Upper lobe of right lung (tissue), 1 donor: ENCODE measurements around the gene ACTN3. TPM values are rescaled to one million over a fixed set of nuclear protein-coding genes. Genes with fewer than 3 reads are reported as not detected.

ENCODE experiments used
- ATAC-seq: fragments of 200-7000 bp; cut with Tn5 transposase; one replicate; pipeline ENCODE4 v1.9.1; 2020; ENCODE audit warnings: mild to moderate bottlenecking, moderate library complexity
- DNase-seq: peaks from one replicate; pipeline ENCODE4 v3.0.0-alpha.2; 2020
- H3K27ac ChIP-seq: fragments of 200-600 bp; one replicate; pipeline ENCODE4 v1.8.0; 2022
- H3K27me3 ChIP-seq: fragments of 200-600 bp; one replicate; pipeline ENCODE4 v1.8.0; 2022; ENCODE audit warnings: mild to moderate bottlenecking
- H3K36me3 ChIP-seq: fragments of 200-600 bp; one replicate; pipeline ENCODE4 v1.8.0; 2022
- H3K4me1 ChIP-seq: fragments of 200-600 bp; one replicate; pipeline ENCODE4 v1.8.0; 2022
- H3K4me3 ChIP-seq: fragments of 200-600 bp; one replicate; pipeline ENCODE4 v1.8.0; 2022; ENCODE audit warnings: mild to moderate bottlenecking
- H3K9me3 ChIP-seq: fragments of 200-600 bp; one replicate; pipeline ENCODE4 v1.8.0; 2022
- intact Hi-C: fragments of 100-400 bp; cut with DNase I; formaldehyde crosslinking; loops from one replicate; pipeline ENCODE4 v1.11.0; 2022
- total RNA-seq: library from RNA; stranded (reverse); fragmentation: NEBNext Ultra II Directional; extraction: Animal tissue kit (Norgen Biotek cat#: 25700); gene quantifications from one replicate; pipeline ENCODE4 v1.2.1, GENCODE V29; 2021
- TF ChIP-seq, protein P1 (sequence below): fragments of 200-600 bp; IDR thresholded peaks from one replicate; pipeline ENCODE4 v1.8.0; 2022; ENCODE audit warnings: antibody characterized with exemption
- donor health status: DM: no; HTN: yes; CAD: no; lungs with severe emphysema.

Gene ACTN3
- total RNA-seq, 1 donor from 2014 or later: not detected

DNA sequence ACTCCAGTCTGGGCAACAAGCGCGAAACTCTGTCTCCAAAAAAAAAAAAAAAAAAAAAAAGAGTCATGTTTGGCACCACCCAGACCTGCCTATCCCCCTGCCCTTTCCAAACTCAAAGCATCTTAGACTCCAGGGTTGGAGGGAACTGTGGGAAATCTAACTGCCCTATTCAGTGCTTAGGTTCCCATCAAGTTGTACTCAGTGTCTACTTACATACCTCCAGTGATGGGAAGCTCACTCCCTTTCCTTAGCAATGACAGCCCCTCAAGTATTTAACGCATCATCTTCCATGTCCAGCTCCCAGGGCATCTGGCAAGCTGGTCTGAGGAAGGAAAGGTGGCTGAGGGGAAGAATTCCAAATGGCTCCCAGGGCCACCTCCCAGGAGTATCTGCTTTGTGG, 3.0 kb downstream of the ACTN3 start:
- ATAC-seq (no peak), DNase-seq (no peak)
- TF ChIP-seq, protein P1, sequence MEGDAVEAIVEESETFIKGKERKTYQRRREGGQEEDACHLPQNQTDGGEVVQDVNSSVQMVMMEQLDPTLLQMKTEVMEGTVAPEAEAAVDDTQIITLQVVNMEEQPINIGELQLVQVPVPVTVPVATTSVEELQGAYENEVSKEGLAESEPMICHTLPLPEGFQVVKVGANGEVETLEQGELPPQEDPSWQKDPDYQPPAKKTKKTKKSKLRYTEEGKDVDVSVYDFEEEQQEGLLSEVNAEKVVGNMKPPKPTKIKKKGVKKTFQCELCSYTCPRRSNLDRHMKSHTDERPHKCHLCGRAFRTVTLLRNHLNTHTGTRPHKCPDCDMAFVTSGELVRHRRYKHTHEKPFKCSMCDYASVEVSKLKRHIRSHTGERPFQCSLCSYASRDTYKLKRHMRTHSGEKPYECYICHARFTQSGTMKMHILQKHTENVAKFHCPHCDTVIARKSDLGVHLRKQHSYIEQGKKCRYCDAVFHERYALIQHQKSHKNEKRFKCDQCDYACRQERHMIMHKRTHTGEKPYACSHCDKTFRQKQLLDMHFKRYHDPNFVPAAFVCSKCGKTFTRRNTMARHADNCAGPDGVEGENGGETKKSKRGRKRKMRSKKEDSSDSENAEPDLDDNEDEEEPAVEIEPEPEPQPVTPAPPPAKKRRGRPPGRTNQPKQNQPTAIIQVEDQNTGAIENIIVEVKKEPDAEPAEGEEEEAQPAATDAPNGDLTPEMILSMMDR: no peak
- Histone ChIP-seq H3K4me3 (no peak overlapping the region), H3K36me3 (no peaks in the 10 kb centered on the region), H3K27me3 (no peaks in the 10 kb centered on the region), H3K27ac (no peak overlapping the region), H3K9me3 (no peaks in the 10 kb centered on the region), H3K4me1 (peaks cover 13% of the 10 kb centered on the region)
- intact Hi-C loops: no loop called here

DNA sequence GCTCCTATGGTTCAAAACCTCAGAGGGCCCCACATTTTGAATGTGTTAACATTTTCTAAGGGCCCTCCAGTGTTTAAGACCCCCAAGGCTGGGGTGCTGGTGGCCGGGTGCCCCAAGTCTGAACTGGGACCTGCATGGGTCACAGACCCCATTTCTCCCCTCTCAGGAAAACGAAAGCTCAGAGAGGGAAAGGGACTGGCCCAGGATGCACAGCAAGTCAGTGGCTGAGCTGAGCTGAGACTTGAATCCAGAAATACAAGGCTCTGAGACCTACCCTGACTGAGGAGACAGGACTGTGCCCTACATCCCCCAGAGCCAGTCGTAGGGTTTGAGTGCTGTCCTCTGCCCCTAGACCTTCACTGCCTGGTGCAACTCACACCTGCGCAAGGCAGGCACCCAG, 4.2 kb downstream of the ACTN3 start:
- no peak for DNase-seq
- TF ChIP-seq, protein P1: no peak
- no peaks in the 10 kb centered on the region for H3K27me3 ChIP-seq
- no peak overlapping the region for H3K27ac ChIP-seq
- no peak overlapping the region for H3K4me3 ChIP-seq
- intact Hi-C loops: no loop called here
- H3K9me3 ChIP-seq: no peaks in the 10 kb centered on the region
- ATAC-seq: no peak
- peaks cover 6% of the 10 kb centered on the region for H3K4me1 ChIP-seq
- no peaks in the 10 kb centered on the region for H3K36me3 ChIP-seq

DNA sequence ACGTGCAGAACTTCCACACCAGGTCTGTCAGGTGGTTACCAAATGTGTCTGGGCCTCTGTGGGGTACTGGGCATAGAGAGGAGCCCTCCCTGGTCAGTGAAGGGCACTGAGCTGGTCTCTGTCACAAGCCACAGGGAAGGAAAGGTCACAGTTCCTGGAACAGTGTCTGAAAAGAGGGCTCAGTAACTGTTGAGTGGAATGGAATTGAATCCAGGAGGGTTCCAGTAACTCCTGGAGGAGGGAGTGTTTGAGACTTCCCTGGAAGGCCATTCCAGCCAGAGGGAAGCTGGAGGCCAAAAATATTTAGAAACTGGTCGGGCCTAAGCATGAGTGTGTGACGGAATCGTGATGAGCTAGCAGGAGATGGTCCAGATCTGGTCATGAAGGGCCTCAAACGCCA, 7.9 kb downstream of the ACTN3 start:
- H3K4me1 ChIP-seq: peaks cover 7% of the 10 kb centered on the region
- H3K27me3 ChIP-seq: peaks cover 5% of the 10 kb centered on the region
- no peak overlapping the region for H3K27ac ChIP-seq
- DNase-seq: no peak
- no peaks in the 10 kb centered on the region for H3K36me3 ChIP-seq
- no peak overlapping the region for H3K4me3 ChIP-seq
- intact Hi-C loops: no loop called here
- no peak for ATAC-seq
- TF ChIP-seq, protein P1: no peak
- no peaks in the 10 kb centered on the region for H3K9me3 ChIP-seq

DNA sequence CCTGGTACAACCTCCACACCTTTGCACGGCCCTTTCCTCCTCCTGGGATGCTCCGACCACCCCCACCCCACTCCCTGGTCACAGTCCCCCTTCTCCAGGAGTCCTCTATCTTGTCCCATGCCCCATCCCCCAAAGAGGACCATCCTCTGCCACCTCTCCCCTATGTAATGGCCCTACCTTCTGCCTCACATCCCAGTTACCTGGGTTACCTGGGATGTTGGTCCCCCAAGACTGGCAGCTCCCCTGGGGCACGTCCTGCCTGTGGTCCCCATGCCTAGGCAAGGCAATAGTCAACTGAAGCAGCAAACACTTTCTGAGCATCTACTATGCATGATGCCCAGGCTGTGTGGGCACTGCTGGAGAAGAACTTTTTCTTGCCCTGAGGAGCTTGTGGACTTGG, 8.7 kb downstream of the ACTN3 start:
- Histone ChIP-seq H3K4me1 (peaks cover 7% of the 10 kb centered on the region), H3K4me3 (no peak overlapping the region), H3K36me3 (no peaks in the 10 kb centered on the region), H3K27ac (no peak overlapping the region), H3K9me3 (no peaks in the 10 kb centered on the region), H3K27me3 (peaks cover 5% of the 10 kb centered on the region)
- ATAC-seq (no peak), DNase-seq (no peak)
- intact Hi-C loops: no loop called here
- TF ChIP-seq, protein P1: no peak

DNA sequence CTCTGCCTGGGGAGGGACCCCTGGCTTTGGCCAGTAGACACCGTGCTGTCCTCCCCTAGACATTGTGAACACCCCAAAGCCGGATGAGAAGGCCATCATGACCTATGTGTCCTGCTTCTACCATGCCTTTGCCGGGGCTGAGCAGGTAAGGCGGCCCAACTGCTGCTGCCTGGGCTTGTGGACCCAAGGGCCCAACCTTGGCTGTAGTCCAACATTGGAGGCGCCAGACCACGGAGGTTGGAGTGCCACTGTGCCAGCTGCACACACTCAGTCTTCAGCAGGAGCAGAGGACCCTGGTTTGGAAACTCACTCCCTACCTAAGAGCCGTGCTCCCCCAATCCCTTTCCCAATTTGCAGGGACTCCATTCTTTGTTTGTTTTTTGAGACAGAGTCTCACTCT, 9.4 kb downstream of the ACTN3 start:
- H3K27me3 ChIP-seq: peaks cover 5% of the 10 kb centered on the region
- H3K36me3 ChIP-seq: no peaks in the 10 kb centered on the region
- ATAC-seq (no peak), DNase-seq (no peak)
- H3K27ac ChIP-seq: no peak overlapping the region
- intact Hi-C loops: no loop called here
- peaks cover 7% of the 10 kb centered on the region for H3K4me1 ChIP-seq
- TF ChIP-seq, protein P1: no peak
- H3K4me3 ChIP-seq: no peak overlapping the region
- no peaks in the 10 kb centered on the region for H3K9me3 ChIP-seq

DNA sequence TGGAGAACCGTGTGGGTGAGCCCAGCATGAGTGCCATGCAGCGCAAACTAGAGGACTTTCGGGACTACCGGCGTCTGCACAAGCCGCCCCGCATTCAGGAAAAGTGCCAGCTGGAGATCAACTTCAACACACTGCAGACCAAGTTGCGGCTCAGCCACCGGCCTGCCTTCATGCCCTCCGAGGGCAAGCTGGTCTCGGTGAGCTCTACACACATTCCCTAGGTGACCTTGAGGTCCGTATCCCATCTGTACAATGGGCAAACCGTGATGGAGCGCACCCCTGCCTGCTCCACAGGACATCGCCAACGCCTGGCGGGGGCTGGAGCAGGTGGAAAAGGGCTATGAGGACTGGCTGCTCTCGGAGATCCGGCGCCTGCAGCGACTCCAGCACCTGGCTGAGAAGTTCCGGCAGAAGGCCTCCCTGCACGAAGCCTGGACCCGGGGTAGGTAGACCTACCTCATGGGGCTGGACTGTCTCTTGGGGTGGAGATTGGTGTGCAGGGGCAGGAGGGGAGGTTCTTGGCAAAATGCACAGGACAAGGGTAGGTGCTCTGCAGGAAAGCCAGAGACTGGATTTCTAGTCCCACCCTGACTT, 11.1 kb downstream of the ACTN3 start:
- H3K27me3 ChIP-seq: peaks cover 5% of the 10 kb centered on the region
- peaks cover 7% of the 10 kb centered on the region for H3K4me1 ChIP-seq
- no peak overlapping the region for H3K4me3 ChIP-seq
- DNase-seq: no peak
- no peaks in the 10 kb centered on the region for H3K36me3 ChIP-seq
- ATAC-seq: no peak
- TF ChIP-seq, protein P1: no peak
- no peak overlapping the region for H3K27ac ChIP-seq
- intact Hi-C loops: no loop called here
- no peaks in the 10 kb centered on the region for H3K9me3 ChIP-seq
